HEK293 (cell line): ENCODE results near the gene NIPSNAP3A.

Experiments used
- CTCF ChIA-PET: fragments of 350-600 bp; formaldehyde crosslinking; extraction: SDS; loops from one replicate; lab custom pipeline; 2021; ENCODE audit warnings: antibody characterized with exemption; lab: Yijun Ruan, JAX
- POLR2A ChIA-PET: fragments of 300-600 bp; formaldehyde crosslinking; extraction: SDS; loops from one replicate; lab custom pipeline; 2020; ENCODE audit warnings: antibody characterized with exemption, inconsistent platforms; lab: Yijun Ruan, JAX
- H3K27ac ChIP-seq: fragments of 200-500 bp; sonication (Bioruptor generic); 2 replicates; pipeline ENCODE4 v1.5.1; 2014; ENCODE audit warnings: low read depth, low read length, control low read depth, inconsistent platforms; ENCODE audit errors: extremely low read depth
- H3K36me3 ChIP-seq, 2 experiments: fragments of 200-500 bp in 1 of 2; sonication (Bioruptor generic) in 1 of 2; 1 replicate in 1 of 2; 2 replicates in 1 of 2; pipeline ENCODE4 v1.5.1; 2014 to 2017; ENCODE audit warnings: inconsistent platforms in 2 of 2, low read length in 2 of 2; ENCODE audit not compliant: control insufficient read depth in 2 of 2, insufficient read depth in 1 of 2
- H3K4me1 ChIP-seq: fragments of 200-500 bp; sonication (Bioruptor generic); 2 replicates; pipeline ENCODE4 v1.5.1; 2014; ENCODE audit warnings: mild to moderate bottlenecking, low read length, inconsistent platforms; ENCODE audit not compliant: control insufficient read depth, insufficient read depth
- H3K4me3 ChIP-seq: 2 replicates; pipeline ENCODE4 v1.5.1; 2011; ENCODE audit warnings: low read depth, mild to moderate bottlenecking, control low read depth, low read length, moderate library complexity
- H3K9me3 ChIP-seq: fragments of 200-500 bp; sonication (Bioruptor generic); 2 replicates; pipeline ENCODE4 v1.5.1; 2014; ENCODE audit warnings: low read depth, low read length, inconsistent platforms; ENCODE audit not compliant: control insufficient read depth, insufficient read depth
- BCL11B ChIP-seq: fragments of 450-650 bp; formaldehyde crosslinking; IDR thresholded peaks from 2 replicates; pipeline ENCODE4 v1.5.1; 2016; ENCODE audit warnings: low read depth, missing biosample characterization, missing genetic modification characterization
- KLF7 ChIP-seq: fragments of 450-650 bp; formaldehyde crosslinking; IDR thresholded peaks from 2 replicates; pipeline ENCODE4 v1.5.1; 2016; ENCODE audit warnings: missing biosample characterization, missing genetic modification characterization, borderline replicate concordance
- RBAK ChIP-seq: fragments of 450-650 bp; formaldehyde crosslinking; IDR thresholded peaks from 2 replicates; pipeline ENCODE4 v1.5.1; 2016; ENCODE audit warnings: missing biosample characterization, missing genetic modification characterization
- SP3 ChIP-seq: fragments of 450-650 bp; formaldehyde crosslinking; IDR thresholded peaks from 2 replicates; pipeline ENCODE4 v1.5.1; 2016; ENCODE audit warnings: missing biosample characterization, missing genetic modification characterization
- TRIM28 ChIP-seq: IDR thresholded peaks from 2 replicates; pipeline ENCODE4 v1.6.1; 2011; ENCODE audit warnings: low read length, control low read depth, borderline replicate concordance
- ZBTB17 ChIP-seq: fragments of 450-650 bp; formaldehyde crosslinking; IDR thresholded peaks from 2 replicates; pipeline ENCODE4 v1.5.1; 2016; ENCODE audit warnings: missing biosample characterization, missing genetic modification characterization
- ZBTB7A ChIP-seq: fragments of 450-650 bp; formaldehyde crosslinking; IDR thresholded peaks from 2 replicates; pipeline ENCODE4 v1.5.1; 2016; ENCODE audit warnings: low read depth, missing biosample characterization, missing genetic modification characterization
- ZFP3 ChIP-seq: fragments of 450-650 bp; formaldehyde crosslinking; IDR thresholded peaks from 2 replicates; pipeline ENCODE4 v1.5.1; 2016; ENCODE audit warnings: low read depth, missing biosample characterization, missing genetic modification characterization
- ZFP69B ChIP-seq: fragments of 450-650 bp; formaldehyde crosslinking; IDR thresholded peaks from 2 replicates; pipeline ENCODE4 v1.5.1; 2016; ENCODE audit warnings: missing biosample characterization, missing genetic modification characterization
- ZNF10 ChIP-seq: fragments of 450-650 bp; formaldehyde crosslinking; IDR thresholded peaks from 2 replicates; pipeline ENCODE4 v1.5.1; 2017; ENCODE audit warnings: missing biosample characterization, missing genetic modification characterization
- ZNF138 ChIP-seq: fragments of 450-650 bp; formaldehyde crosslinking; IDR thresholded peaks from 2 replicates; pipeline ENCODE4 v1.5.1; 2016; ENCODE audit warnings: missing biosample characterization, missing genetic modification characterization, borderline replicate concordance
- ZNF184 ChIP-seq: fragments of 450-650 bp; IDR thresholded peaks from 2 replicates; pipeline ENCODE4 v1.5.1; 2018; ENCODE audit warnings: missing biosample characterization, mild to moderate bottlenecking, missing genetic modification characterization
- ZNF19 ChIP-seq: fragments of 450-650 bp; formaldehyde crosslinking; IDR thresholded peaks from 2 replicates; pipeline ENCODE4; 2016; ENCODE audit warnings: missing biosample characterization, missing genetic modification characterization, low read depth
- ZNF223 ChIP-seq: fragments of 450-650 bp; formaldehyde crosslinking; IDR thresholded peaks from 2 replicates; pipeline ENCODE4 v1.5.1; 2016; ENCODE audit warnings: missing biosample characterization, missing genetic modification characterization
- ZNF324 ChIP-seq: fragments of 450-650 bp; formaldehyde crosslinking; IDR thresholded peaks from 2 replicates; pipeline ENCODE4 v1.5.1; 2016; ENCODE audit warnings: missing biosample characterization, missing genetic modification characterization
- ZNF391 ChIP-seq: fragments of 450-650 bp; formaldehyde crosslinking; IDR thresholded peaks from 2 replicates; pipeline ENCODE4 v1.5.1; 2016; ENCODE audit warnings: low read depth, missing biosample characterization, missing genetic modification characterization, borderline replicate concordance
- ZNF561 ChIP-seq: fragments of 450-650 bp; IDR thresholded peaks from 2 replicates; pipeline ENCODE4 v1.5.1; 2018; ENCODE audit warnings: missing biosample characterization, missing genetic modification characterization, borderline replicate concordance
- ZNF571 ChIP-seq: fragments of 450-650 bp; formaldehyde crosslinking; IDR thresholded peaks from 2 replicates; pipeline ENCODE4 v1.5.0; 2017; ENCODE audit warnings: missing biosample characterization, missing genetic modification characterization
- ZNF585B ChIP-seq: fragments of 450-650 bp; formaldehyde crosslinking; IDR thresholded peaks from 2 replicates; pipeline ENCODE4 v1.5.1; 2016; ENCODE audit warnings: missing biosample characterization, missing genetic modification characterization
- ZNF621 ChIP-seq: fragments of 450-650 bp; formaldehyde crosslinking; IDR thresholded peaks from 2 replicates; pipeline ENCODE4 v1.5.1; 2017; ENCODE audit warnings: missing biosample characterization, missing genetic modification characterization
- ZNF654 ChIP-seq: fragments of 450-650 bp; formaldehyde crosslinking; IDR thresholded peaks from 2 replicates; pipeline ENCODE4 v1.5.1; 2016; ENCODE audit warnings: low read depth, missing biosample characterization, missing genetic modification characterization
- ZNF670 ChIP-seq: fragments of 450-650 bp; formaldehyde crosslinking; IDR thresholded peaks from 2 replicates; pipeline ENCODE4 v1.5.1; 2016; ENCODE audit warnings: missing biosample characterization, missing genetic modification characterization, low read depth
- ZNF768 ChIP-seq: fragments of 450-650 bp; formaldehyde crosslinking; IDR thresholded peaks from 2 replicates; pipeline ENCODE4 v1.5.1; 2018; ENCODE audit warnings: missing biosample characterization, mild to moderate bottlenecking, missing genetic modification characterization
- TF ChIP-seq, protein P1 (sequence below): fragments of 450-650 bp; formaldehyde crosslinking; IDR thresholded peaks from 2 replicates; pipeline ENCODE4 v1.5.1; 2016; ENCODE audit warnings: missing biosample characterization, missing genetic modification characterization
- TF ChIP-seq, protein P2 (sequence below): fragments of 450-650 bp; formaldehyde crosslinking; IDR thresholded peaks from 2 replicates; pipeline ENCODE4 v1.5.1; 2017; ENCODE audit warnings: missing biosample characterization, mild to moderate bottlenecking, missing genetic modification characterization, moderate library complexity
- TF ChIP-seq, protein P3 (sequence below): fragments of 450-650 bp; formaldehyde crosslinking; IDR thresholded peaks from 2 replicates; pipeline ENCODE4 v1.5.1; 2016; ENCODE audit warnings: missing biosample characterization, missing genetic modification characterization

NIPSNAP3A gene

DNA sequence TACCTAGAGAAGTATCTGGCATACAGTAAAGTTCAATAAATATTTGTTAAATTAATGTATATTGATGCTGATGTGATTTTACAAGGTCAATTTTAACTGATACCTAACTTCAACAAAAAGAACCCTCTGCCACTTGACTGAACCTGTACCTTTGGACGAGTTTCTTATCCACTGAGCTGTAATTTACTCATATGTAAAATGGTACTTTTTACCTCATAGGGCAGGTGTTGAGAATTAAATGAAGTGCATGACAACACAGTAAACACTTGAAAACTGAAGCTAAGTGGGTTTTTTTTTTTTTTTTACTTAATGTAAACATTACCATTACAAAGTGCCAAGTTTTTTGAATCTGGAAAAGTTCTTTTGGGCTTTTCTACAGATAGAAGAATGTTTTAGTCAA lies 31.9 kb downstream of the NIPSNAP3A start:
- Histone ChIP-seq H3K9me3 (no peaks in the 10 kb centered on the region), H3K36me3 (no peaks in the 10 kb centered on the region), H3K4me3 (no peak overlapping the region), H3K27ac (no peak overlapping the region), H3K4me1 (no peaks in the 10 kb centered on the region)
- POLR2A ChIA-PET: interaction anchor here (0.7 kb wide), 1 partner anchor 1820 kb away, joined by 3 read pairs; no protein-coding TSS in a partner anchor
- TF ChIP-seq, protein P1, sequence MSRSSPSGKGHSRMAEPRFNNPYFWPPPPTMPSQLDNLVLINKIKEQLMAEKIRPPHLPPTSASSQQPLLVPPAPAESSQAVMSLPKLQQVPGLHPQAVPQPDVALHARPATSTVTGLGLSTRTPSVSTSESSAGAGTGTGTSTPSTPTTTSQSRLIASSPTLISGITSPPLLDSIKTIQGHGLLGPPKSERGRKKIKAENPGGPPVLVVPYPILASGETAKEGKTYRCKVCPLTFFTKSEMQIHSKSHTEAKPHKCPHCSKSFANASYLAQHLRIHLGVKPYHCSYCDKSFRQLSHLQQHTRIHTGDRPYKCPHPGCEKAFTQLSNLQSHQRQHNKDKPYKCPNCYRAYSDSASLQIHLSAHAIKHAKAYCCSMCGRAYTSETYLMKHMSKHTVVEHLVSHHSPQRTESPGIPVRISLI (tag by site-specific recombination): no peak
- TF ChIP-seq ZNF324 (tag by site-specific recombination) (no peak), ZNF621 (no peak), ZNF670 (no peak), ZNF184 (no peak), BCL11B (no peak), ZBTB17 (tag by site-specific recombination) (no peak), ZNF391 (tag by site-specific recombination) (no peak), ZNF585B (no peak), SP3 (no peak), ZNF561 (no peak), ZBTB7A (tag by site-specific recombination) (no peak), KLF7 (no peak), ZNF223 (tag by site-specific recombination) (no peak), ZNF19 (tag by site-specific recombination) (no peak)
- TF ChIP-seq, protein P2, sequence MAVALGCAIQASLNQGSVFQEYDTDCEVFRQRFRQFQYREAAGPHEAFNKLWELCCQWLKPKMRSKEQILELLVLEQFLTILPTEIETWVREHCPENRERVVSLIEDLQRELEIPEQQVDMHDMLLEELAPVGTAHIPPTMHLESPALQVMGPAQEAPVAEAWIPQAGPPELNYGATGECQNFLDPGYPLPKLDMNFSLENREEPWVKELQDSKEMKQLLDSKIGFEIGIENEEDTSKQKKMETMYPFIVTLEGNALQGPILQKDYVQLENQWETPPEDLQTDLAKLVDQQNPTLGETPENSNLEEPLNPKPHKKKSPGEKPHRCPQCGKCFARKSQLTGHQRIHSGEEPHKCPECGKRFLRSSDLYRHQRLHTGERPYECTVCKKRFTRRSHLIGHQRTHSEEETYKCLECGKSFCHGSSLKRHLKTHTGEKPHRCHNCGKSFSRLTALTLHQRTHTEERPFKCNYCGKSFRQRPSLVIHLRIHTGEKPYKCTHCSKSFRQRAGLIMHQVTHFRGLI: no peak
- CTCF ChIA-PET: interaction anchor here (0.6 to 3.0 kb wide), 5 partner anchors 11 to 636 kb away, joined by 3 to 14 read pairs (median 4); no protein-coding TSS in a partner anchor

DNA sequence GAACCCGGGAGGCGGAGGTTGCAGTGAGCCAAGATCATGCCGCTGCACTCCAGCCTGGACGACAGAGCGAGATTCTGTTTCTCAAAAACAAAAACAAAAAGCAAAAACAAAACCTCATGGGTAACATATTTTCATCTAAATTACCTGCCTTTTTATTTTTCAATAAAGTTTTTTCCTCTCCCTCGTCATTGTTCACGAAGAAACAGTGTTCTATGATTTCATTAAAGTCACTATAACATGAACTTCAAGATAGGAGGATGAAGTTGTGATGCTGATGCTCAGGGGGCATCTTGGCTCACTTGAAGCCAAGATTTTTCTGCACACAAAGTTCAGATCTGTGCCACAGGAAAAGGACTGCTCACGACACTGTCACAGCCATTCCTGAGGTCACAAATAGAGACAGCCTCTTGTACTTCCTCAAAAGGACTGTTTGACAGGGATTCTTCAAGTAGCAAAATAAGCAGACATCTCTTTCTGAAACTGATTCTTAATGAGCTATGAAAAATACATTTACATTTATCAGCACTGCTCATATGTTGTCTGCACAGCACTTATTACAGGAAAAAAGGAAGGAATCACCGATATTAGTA lies 32.6 kb downstream of the NIPSNAP3A start:
- TF ChIP-seq, protein P3, sequence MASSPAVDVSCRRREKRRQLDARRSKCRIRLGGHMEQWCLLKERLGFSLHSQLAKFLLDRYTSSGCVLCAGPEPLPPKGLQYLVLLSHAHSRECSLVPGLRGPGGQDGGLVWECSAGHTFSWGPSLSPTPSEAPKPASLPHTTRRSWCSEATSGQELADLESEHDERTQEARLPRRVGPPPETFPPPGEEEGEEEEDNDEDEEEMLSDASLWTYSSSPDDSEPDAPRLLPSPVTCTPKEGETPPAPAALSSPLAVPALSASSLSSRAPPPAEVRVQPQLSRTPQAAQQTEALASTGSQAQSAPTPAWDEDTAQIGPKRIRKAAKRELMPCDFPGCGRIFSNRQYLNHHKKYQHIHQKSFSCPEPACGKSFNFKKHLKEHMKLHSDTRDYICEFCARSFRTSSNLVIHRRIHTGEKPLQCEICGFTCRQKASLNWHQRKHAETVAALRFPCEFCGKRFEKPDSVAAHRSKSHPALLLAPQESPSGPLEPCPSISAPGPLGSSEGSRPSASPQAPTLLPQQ (tag by site-specific recombination): no peak
- H3K27ac ChIP-seq: no peak overlapping the region
- H3K9me3 ChIP-seq: no peaks in the 10 kb centered on the region
- H3K36me3 ChIP-seq: no peaks in the 10 kb centered on the region
- H3K4me1 ChIP-seq: no peaks in the 10 kb centered on the region
- POLR2A ChIA-PET: no interaction called here
- H3K4me3 ChIP-seq: no peak overlapping the region
- CTCF ChIA-PET: interaction anchor here (0.6 to 3.0 kb wide), 12 partner anchors 12 to 971 kb away, joined by 3 to 14 read pairs (median 4); no protein-coding TSS in a partner anchor

DNA sequence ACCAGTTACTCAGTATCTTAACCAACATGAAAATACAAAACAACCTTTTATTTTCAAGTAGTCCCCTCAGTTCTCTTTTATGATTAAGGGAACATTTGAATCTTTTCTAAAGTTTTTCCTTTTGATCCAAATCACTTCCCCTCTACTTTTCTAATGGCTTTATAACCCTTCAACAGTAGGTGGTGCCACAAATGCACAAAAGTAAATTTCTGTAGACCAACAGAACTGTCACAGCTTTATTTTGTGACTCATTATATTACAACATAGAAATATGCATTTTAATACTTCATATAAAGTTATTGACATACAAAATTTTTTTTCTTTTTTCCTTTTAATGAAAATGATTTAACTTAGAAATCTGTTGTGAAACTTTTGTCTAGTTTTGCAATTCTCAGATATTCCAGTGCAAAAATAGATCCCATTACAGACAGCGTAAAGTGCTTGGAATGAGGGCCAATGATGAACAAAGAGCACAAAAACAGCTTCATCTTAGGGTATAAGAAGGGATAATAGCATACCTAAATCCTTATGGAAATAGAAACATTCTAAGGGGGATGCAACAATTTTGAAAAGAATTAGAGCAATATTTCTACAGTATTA lies 33.4 kb downstream of the NIPSNAP3A start:
- H3K36me3 ChIP-seq: no peaks in the 10 kb centered on the region
- no peak overlapping the region for H3K27ac ChIP-seq
- ChIA-PET CTCF (interaction anchor here (0.6 to 3.0 kb wide), 15 partner anchors 8 to 634 kb away, joined by 3 to 14 read pairs (median 4); no protein-coding TSS in a partner anchor), POLR2A (no interaction called here)
- H3K4me3 ChIP-seq: no peak overlapping the region
- TF ChIP-seq RBAK (tag by site-specific recombination) (no peak), ZFP69B (tag by site-specific recombination) (no peak), ZNF571 (no peak), ZNF10 (tag by site-specific recombination) (no peak), TRIM28 (no peak), ZNF654 (tag by site-specific recombination) (peak; percentile 67), ZNF138 (tag by site-specific recombination) (no peak), ZFP3 (tag by site-specific recombination) (no peak), ZNF768 (tag by site-specific recombination) (no peak)
- no peaks in the 10 kb centered on the region for H3K4me1 ChIP-seq
- H3K9me3 ChIP-seq: no peaks in the 10 kb centered on the region
